Smooth muscle cell (in vitro differentiated cells): ENCODE results near the gene CD160. TPM values are rescaled to one million over a fixed set of nuclear protein-coding genes. Genes with fewer than 3 reads are reported as not detected.

Experiments used
- DNase-seq: peaks from one replicate; lab custom pipeline; 2025; ENCODE audit not compliant: unreplicated experiment; lab: John Stamatoyannopoulos, UW
- H2AFZ ChIP-seq: fragments of 200-600 bp; sonication (generic); 2 replicates; pipeline ENCODE4 v1.6.0; 2016; ENCODE audit warnings: antibody characterized with exemption, low read depth, mild to moderate bottlenecking
- H3F3A ChIP-seq: fragments of 200-600 bp; sonication (generic); 2 replicates; pipeline ENCODE4 v1.6.0; 2017; ENCODE audit warnings: antibody characterized with exemption, low read depth
- H3K27ac ChIP-seq: fragments of 200-600 bp; sonication (generic); 2 replicates; pipeline ENCODE4 v1.5.1; 2016; ENCODE audit warnings: low read depth, mild to moderate bottlenecking
- H3K27me3 ChIP-seq: fragments of 200-600 bp; sonication (generic); 2 replicates; pipeline ENCODE4 v1.6.1; 2016; ENCODE audit warnings: low read depth, mild to moderate bottlenecking
- H3K36me3 ChIP-seq: fragments of 200-600 bp; sonication (generic); 2 replicates; pipeline ENCODE4 v1.5.1; 2016; ENCODE audit warnings: low read depth
- H3K4me1 ChIP-seq: fragments of 200-600 bp; sonication (generic); 2 replicates; pipeline ENCODE4 v1.5.1; 2016; ENCODE audit warnings: low read depth
- H3K4me2 ChIP-seq: fragments of 200-600 bp; sonication (generic); 2 replicates; pipeline ENCODE4 v1.6.0; 2016; ENCODE audit warnings: mild to moderate bottlenecking
- H3K4me3 ChIP-seq: fragments of 200-600 bp; sonication (generic); 2 replicates; pipeline ENCODE4 v1.5.1; 2016; ENCODE audit warnings: mild to moderate bottlenecking
- H3K79me2 ChIP-seq: fragments of 200-600 bp; sonication (generic); 2 replicates; pipeline ENCODE4 v1.6.0; 2016; ENCODE audit warnings: low read depth, mild to moderate bottlenecking
- H3K9ac ChIP-seq: fragments of 200-600 bp; sonication (generic); 2 replicates; pipeline ENCODE4 v1.6.0; 2016; ENCODE audit warnings: low read depth
- H3K9me3 ChIP-seq: fragments of 200-600 bp; sonication (generic); replicated peaks from 2 replicates; pipeline ENCODE4 v1.5.1; 2016; ENCODE audit warnings: low read depth
- H4K20me1 ChIP-seq: fragments of 200-600 bp; sonication (generic); 2 replicates; pipeline ENCODE4 v1.6.0; 2016; ENCODE audit warnings: low read depth
- CTCF ChIP-seq: fragments of 200-600 bp; sonication (generic); IDR thresholded peaks from 2 replicates; pipeline ENCODE4 v1.5.1; 2017; ENCODE audit warnings: borderline replicate concordance, mild to moderate bottlenecking, antibody characterized with exemption; ENCODE audit not compliant: insufficient read depth, poor library complexity, severe bottlenecking
- WGBS: methylation state at CpG from one replicate; pipeline ENCODE4 v1.1.7; 2016; ENCODE audit warnings: low lambda C conversion rate; 5-methylcytosine and 5-hydroxymethylcytosine counted together
- polyA plus RNA-seq: library from polyadenylated mRNA; unstranded; fragments of >200 nt; fragmentation: Nextera tagmentation; extraction: Ambion mirVana; gene quantifications from 2 replicates; pipeline ENCODE4 v1.2.1, GENCODE V29; 2016
- total RNA-seq: library from RNA; depleted of rRNA; stranded (reverse); fragments of >200 nt; gene quantifications from 2 replicates; pipeline ENCODE4 v1.2.3, GENCODE V29; 2014

The CD160 gene
- total and polyA plus RNA-seq, 2 experiments from 2014 or later = not detected

DNA sequence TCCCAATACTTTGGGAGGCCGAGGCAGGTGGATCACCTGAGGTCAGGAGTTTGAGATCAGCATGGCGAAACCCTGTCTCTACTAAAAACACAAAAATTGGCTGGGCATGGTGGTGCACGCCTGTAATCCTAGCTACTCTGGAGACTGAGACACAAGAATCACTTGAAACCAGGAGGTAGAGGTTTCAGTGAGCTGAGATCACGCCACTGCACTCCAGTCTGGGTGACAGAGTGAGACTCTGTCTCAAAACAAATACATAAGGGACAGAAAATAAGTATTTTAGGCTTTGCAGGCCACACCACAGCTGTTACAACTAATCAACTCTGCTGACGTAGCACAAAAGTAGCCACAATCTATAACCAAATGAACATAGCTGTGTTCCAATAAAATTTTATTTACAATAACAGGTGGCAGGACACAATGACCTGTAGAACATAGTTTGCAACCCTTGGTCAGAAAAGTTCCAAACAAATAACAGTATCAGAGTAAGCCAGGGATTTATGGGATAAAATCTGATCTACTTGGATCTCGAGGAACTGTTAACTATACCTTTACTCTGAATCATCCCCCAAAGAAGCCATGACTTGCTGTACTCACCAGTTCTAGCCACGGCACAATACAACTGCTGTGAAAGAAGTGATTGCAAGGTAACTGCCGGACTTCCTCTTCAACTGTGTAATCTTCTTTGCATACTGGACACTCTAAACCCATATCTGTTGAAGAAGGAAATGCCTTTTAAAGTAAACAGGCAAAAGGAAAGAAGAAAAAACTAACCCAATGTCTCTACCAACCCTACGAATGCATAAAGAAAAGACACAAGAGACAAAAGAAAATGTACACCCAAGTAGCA, 28.3 kb downstream of the CD160 start:
- H3F3A ChIP-seq = peaks cover 11% of the 10 kb centered on the region
- peaks cover 18% of the 10 kb centered on the region for H3K36me3 ChIP-seq
- H3K4me1 ChIP-seq = peaks cover 6% of the 10 kb centered on the region
- no peaks in the 10 kb centered on the region for H3K79me2 ChIP-seq
- no peak overlapping the region for H3K4me2 ChIP-seq
- H3K9ac ChIP-seq = no peak overlapping the region
- H4K20me1 ChIP-seq = no peaks in the 10 kb centered on the region
- H2AFZ ChIP-seq = no peak overlapping the region
- TF ChIP-seq CTCF = no peak
- H3K4me3 ChIP-seq = no peak overlapping the region
- H3K27ac ChIP-seq = no peak overlapping the region
- H3K27me3 ChIP-seq = no peaks in the 10 kb centered on the region
- WGBS = 95% methylated on average over 9 of the region's 9 CpGs
- DNase-seq = no peak
- no peaks in the 10 kb centered on the region for H3K9me3 ChIP-seq

- peaks cover 9% of the 10 kb centered on the region for H3K36me3 ChIP-seq
- H3K4me1 ChIP-seq = peaks cover 6% of the 10 kb centered on the region
- H2AFZ ChIP-seq = no peak overlapping the region
- no peaks in the 10 kb centered on the region for H4K20me1 ChIP-seq
- TF ChIP-seq CTCF = no peak
- no peak for DNase-seq
- H3K79me2 ChIP-seq = no peaks in the 10 kb centered on the region
- 72% methylated on average over 5 of the region's 5 CpGs for WGBS
- peak overlapping the region; percentile 91 for H3K27ac ChIP-seq
- H3F3A ChIP-seq = peaks cover 14% of the 10 kb centered on the region
- no peak overlapping the region for H3K4me2 ChIP-seq
- no peaks in the 10 kb centered on the region for H3K9me3 ChIP-seq
- no peaks in the 10 kb centered on the region for H3K27me3 ChIP-seq
- H3K4me3 ChIP-seq = no peak overlapping the region
- no peak overlapping the region for H3K9ac ChIP-seq
Measured at GRCh38 chr1:145750426-145750825, 31.1 kb downstream of the CD160 start.

DNA sequence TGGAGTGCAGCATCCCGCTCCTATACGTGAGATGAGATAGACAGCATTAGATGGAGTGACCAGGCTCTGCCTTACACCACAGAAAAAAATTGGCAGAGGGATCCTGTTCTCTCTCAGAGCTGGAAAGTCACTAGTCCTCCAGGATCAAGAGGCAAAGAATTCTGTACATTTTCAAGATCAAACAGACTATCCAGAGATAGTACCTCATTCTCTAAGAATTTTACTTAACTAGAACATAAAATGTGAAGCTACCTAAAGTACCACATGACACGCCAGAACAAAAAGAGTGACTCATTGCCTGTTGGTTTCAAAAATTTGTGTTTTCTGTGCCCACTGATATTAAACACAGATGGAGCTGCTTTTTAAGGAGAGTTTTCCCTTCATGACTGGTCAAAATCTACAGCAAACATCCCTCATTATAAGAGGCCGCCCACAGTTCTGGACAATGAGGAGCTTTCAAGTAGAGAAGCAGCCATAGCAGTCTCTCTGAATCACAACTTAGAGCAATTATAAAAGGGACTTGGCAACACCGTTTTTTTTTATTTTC, 32.3 kb downstream of the CD160 start:
- peaks cover 6% of the 10 kb centered on the region for H3K4me1 ChIP-seq
- no peak overlapping the region for H2AFZ ChIP-seq
- H3K36me3 ChIP-seq = peaks cover 5% of the 10 kb centered on the region
- no peaks in the 10 kb centered on the region for H3K27me3 ChIP-seq
- H3K9me3 ChIP-seq = no peaks in the 10 kb centered on the region
- peaks cover 14% of the 10 kb centered on the region for H3F3A ChIP-seq
- peak overlapping the region; percentile 62 for H3K9ac ChIP-seq
- peak overlapping the region; percentile 59 for H3K4me2 ChIP-seq
- TF ChIP-seq CTCF = no peak
- no peak for DNase-seq
- H3K79me2 ChIP-seq = no peaks in the 10 kb centered on the region
- H4K20me1 ChIP-seq = no peaks in the 10 kb centered on the region
- WGBS = 35% methylated on average over 5 of the region's 5 CpGs
- H3K4me3 ChIP-seq = no peak overlapping the region
- peak overlapping the region; percentile 91 for H3K27ac ChIP-seq

GRCh38 chr1:145757420-145757819, 38.1 kb downstream of the CD160 start:
- no peak for TF ChIP-seq CTCF
- Histone ChIP-seq H3K36me3 (peaks cover 10% of the 10 kb centered on the region), H3F3A (peaks cover 3% of the 10 kb centered on the region), H4K20me1 (no peaks in the 10 kb centered on the region), H3K27ac (no peak overlapping the region), H2AFZ (no peak overlapping the region), H3K4me2 (no peak overlapping the region), H3K9me3 (no peaks in the 10 kb centered on the region), H3K79me2 (no peaks in the 10 kb centered on the region), H3K27me3 (no peaks in the 10 kb centered on the region), H3K9ac (no peak overlapping the region), H3K4me3 (no peak overlapping the region), H3K4me1 (no peaks in the 10 kb centered on the region)
- no peak for DNase-seq
- 98% methylated on average over 2 of the region's 2 CpGs for WGBS
